Endothelial cell (in vitro differentiated cells): ENCODE results near the gene CDK14. TPM values are rescaled to one million over a fixed set of nuclear protein-coding genes. Genes with fewer than 3 reads are reported as not detected.
"Not testable (repeated sequence)": the region's sequence is repeated elsewhere in the genome, so short reads cannot be mapped to it uniquely, and the experiment has no call there.

Experiments
- DNase-seq: peaks from one replicate; pipeline ENCODE4 v3.0.0; 2021; ENCODE audit warnings: low spot score
- H3K27ac Mint-ChIP-seq: one replicate; pipeline ENCODE4 v1.8.0; 2021; ENCODE audit warnings: mixed read lengths, inconsistent platforms; ENCODE audit not compliant: unreplicated experiment
- H3K27me3 Mint-ChIP-seq: one replicate; pipeline ENCODE4 v1.8.0; 2021; ENCODE audit warnings: mild to moderate bottlenecking, moderate library complexity, mixed read lengths, inconsistent platforms; ENCODE audit not compliant: unreplicated experiment
- H3K36me3 Mint-ChIP-seq: one replicate; pipeline ENCODE4 v1.8.0; 2021; ENCODE audit warnings: mild to moderate bottlenecking, low read depth, mixed read lengths, inconsistent platforms; ENCODE audit not compliant: unreplicated experiment
- H3K4me1 Mint-ChIP-seq: one replicate; pipeline ENCODE4 v1.8.0; 2021; ENCODE audit warnings: mild to moderate bottlenecking, mixed read lengths, inconsistent platforms; ENCODE audit not compliant: unreplicated experiment
- H3K4me3 Mint-ChIP-seq: one replicate; pipeline ENCODE4 v1.8.0; 2021; ENCODE audit warnings: mild to moderate bottlenecking, mixed read lengths, inconsistent platforms; ENCODE audit not compliant: unreplicated experiment
- H3K9me3 Mint-ChIP-seq: one replicate; pipeline ENCODE4 v1.8.0; 2021; ENCODE audit warnings: mixed read lengths, inconsistent platforms; ENCODE audit not compliant: unreplicated experiment
- total RNA-seq: library from RNA; stranded (reverse); fragmentation: NEBNext Ultra II Directional; extraction: Animal tissue kit (Norgen Biotek cat#: 25700); gene quantifications from one replicate; pipeline ENCODE4 v1.2.1, GENCODE V29; 2021; ENCODE audit not compliant: unreplicated experiment
- TF ChIP-seq, protein P1 (sequence below): fragments of 200-600 bp; sonication (generic); IDR thresholded peaks from one replicate; pipeline ENCODE4 v1.5.0; 2021; ENCODE audit warnings: antibody characterized with exemption; ENCODE audit not compliant: unreplicated experiment

Gene CDK14
- total RNA-seq, 1 donor from 2014 or later: 30.2 TPM

GRCh38 chr7:90625051-90625450 lies 28.9 kb downstream of the CDK14 start:
- no peaks in the 10 kb centered on the region for H3K9me3 Mint-ChIP-seq
- H3K36me3 Mint-ChIP-seq: peaks cover 4% of the 10 kb centered on the region

DNA sequence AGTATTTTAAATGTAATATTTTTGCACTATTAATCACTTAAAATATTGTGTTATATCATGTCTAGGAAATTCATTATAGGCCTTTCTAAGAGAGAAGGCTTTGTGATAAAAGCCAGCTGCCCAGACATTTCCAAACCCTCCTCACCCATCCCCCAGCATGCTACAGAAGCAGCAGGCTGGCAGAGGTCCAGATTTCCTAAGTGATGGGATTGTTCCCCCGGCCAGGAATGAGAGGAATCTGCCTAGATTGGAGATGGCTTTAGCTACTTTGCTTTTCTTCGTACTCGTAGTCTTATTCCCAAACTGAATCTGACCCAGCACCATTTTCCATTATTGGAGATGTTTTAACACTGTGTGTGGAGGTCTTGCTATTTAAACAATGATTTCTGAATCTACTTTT lies 29.4 kb downstream of the CDK14 start:
- peaks cover 4% of the 10 kb centered on the region for H3K36me3 Mint-ChIP-seq
- no peak overlapping the region for H3K4me3 Mint-ChIP-seq
- no peaks in the 10 kb centered on the region for H3K27me3 Mint-ChIP-seq
- H3K27ac Mint-ChIP-seq: peak overlapping the region; percentile 65
- peak; percentile 50 for DNase-seq
- TF ChIP-seq, protein P1, sequence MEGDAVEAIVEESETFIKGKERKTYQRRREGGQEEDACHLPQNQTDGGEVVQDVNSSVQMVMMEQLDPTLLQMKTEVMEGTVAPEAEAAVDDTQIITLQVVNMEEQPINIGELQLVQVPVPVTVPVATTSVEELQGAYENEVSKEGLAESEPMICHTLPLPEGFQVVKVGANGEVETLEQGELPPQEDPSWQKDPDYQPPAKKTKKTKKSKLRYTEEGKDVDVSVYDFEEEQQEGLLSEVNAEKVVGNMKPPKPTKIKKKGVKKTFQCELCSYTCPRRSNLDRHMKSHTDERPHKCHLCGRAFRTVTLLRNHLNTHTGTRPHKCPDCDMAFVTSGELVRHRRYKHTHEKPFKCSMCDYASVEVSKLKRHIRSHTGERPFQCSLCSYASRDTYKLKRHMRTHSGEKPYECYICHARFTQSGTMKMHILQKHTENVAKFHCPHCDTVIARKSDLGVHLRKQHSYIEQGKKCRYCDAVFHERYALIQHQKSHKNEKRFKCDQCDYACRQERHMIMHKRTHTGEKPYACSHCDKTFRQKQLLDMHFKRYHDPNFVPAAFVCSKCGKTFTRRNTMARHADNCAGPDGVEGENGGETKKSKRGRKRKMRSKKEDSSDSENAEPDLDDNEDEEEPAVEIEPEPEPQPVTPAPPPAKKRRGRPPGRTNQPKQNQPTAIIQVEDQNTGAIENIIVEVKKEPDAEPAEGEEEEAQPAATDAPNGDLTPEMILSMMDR: no peak
- peaks cover 44% of the 10 kb centered on the region for H3K4me1 Mint-ChIP-seq
- H3K9me3 Mint-ChIP-seq: no peaks in the 10 kb centered on the region

More at GRCh38 chr7:90625051-90625450, 28.9 kb downstream of the CDK14 start:
- no peaks in the 10 kb centered on the region for H3K27me3 Mint-ChIP-seq
- peaks cover 44% of the 10 kb centered on the region for H3K4me1 Mint-ChIP-seq
- TF ChIP-seq, protein P1: no peak
- H3K27ac Mint-ChIP-seq: peak overlapping the region; percentile 11
- no peak overlapping the region for H3K4me3 Mint-ChIP-seq
- DNase-seq: no peak

DNA sequence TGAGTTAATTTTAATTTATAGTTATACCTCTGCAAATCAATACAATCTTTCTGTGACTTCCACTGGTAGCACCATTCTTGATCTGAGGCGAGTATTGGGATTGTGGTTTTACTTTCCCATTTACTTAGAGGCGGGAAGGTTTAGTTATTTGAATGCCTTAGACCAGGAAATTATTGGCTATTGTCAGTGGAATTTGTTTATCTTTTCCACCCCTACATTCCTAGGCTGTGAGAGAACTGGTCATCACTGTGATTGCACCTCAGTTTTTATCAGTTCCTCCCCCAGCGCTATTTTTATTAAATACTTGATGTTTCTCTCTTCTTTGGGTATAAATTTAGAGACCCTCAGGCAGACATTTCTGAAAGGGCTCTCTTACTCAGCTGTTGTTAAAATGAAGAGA lies 29.9 kb downstream of the CDK14 start:
- H3K27ac Mint-ChIP-seq: peak overlapping the region; percentile 65
- TF ChIP-seq, protein P1: no peak
- no peak overlapping the region for H3K4me3 Mint-ChIP-seq
- H3K9me3 Mint-ChIP-seq: no peaks in the 10 kb centered on the region
- DNase-seq: no peak
- peaks cover 4% of the 10 kb centered on the region for H3K36me3 Mint-ChIP-seq
- no peaks in the 10 kb centered on the region for H3K27me3 Mint-ChIP-seq
- H3K4me1 Mint-ChIP-seq: peaks cover 44% of the 10 kb centered on the region

DNA sequence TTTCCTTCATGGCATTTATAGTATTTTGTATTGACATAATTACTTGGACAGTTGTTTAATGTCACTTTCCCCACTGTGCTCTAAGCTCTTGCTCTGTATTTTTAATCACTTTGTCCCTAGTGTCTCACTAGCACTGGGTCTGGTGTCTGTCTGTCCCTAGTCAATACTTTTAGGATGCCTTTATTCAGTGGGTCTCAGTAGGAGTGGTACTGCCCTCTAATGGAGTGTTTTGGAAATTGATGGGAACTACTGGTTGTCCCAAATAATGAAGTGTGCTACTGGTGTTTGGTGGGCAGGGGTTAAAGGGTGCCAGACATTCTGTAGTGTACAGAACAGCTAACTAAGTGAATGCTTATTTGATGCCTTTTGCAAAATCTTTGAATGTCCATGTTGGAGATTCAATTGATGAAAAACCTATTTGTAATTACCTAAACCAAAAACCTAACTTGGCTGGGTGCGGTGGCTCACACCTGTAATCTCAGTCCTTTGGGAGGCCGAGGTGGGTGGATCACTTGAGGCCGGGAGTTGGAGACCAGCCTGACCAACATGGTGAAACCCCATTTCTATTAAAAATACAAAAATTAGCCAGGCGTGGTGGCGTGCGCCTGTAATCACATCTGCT lies 33.3 kb downstream of the CDK14 start:
- no peak overlapping the region for H3K4me3 Mint-ChIP-seq
- TF ChIP-seq, protein P1: peak; percentile 61
- H3K27me3 Mint-ChIP-seq: no peaks in the 10 kb centered on the region
- H3K27ac Mint-ChIP-seq: no peak overlapping the region
- peak; percentile 53 for DNase-seq
- peaks cover 17% of the 10 kb centered on the region for H3K4me1 Mint-ChIP-seq
- no peaks in the 10 kb centered on the region for H3K9me3 Mint-ChIP-seq
- no peaks in the 10 kb centered on the region for H3K36me3 Mint-ChIP-seq

- Mint-ChIP-seq H3K36me3 (no peaks in the 10 kb centered on the region), H3K27me3 (no peaks in the 10 kb centered on the region), H3K4me3 (no peak overlapping the region), H3K27ac (no peak overlapping the region), H3K9me3 (no peaks in the 10 kb centered on the region), H3K4me1 (peaks cover 2% of the 10 kb centered on the region)
- TF ChIP-seq, protein P1: no peak
- DNase-seq: no peak
Measured at GRCh38 chr7:90631502-90631901, 35.4 kb downstream of the CDK14 start.

GRCh38 chr7:90639683-90640082 lies 43.6 kb downstream of the CDK14 start:
- H3K27me3 Mint-ChIP-seq, H3K27ac Mint-ChIP-seq, H3K9me3 Mint-ChIP-seq, H3K4me1 Mint-ChIP-seq, H3K4me3 Mint-ChIP-seq, H3K36me3 Mint-ChIP-seq, DNase-seq: not testable (repeated sequence)
